IPS-18a (cell line): Measurements from ENCODE around the gene SCFD1.

ENCODE experiments used
- H3K27ac ChIP-seq: one replicate; pipeline ENCODE4 v1.5.1; 2013; ENCODE audit warnings: low read length
- H3K27me3 ChIP-seq: one replicate; pipeline ENCODE4 v1.6.1; 2013; ENCODE audit warnings: mild to moderate bottlenecking, low read length; ENCODE audit not compliant: control insufficient read depth, insufficient read depth
- H3K36me3 ChIP-seq: one replicate; pipeline ENCODE4 v1.6.1; 2013; ENCODE audit warnings: low read depth, low read length; ENCODE audit not compliant: control insufficient read depth
- H3K4me1 ChIP-seq: one replicate; pipeline ENCODE4 v1.6.1; 2013; ENCODE audit warnings: low read depth, low read length; ENCODE audit not compliant: control insufficient read depth
- H3K4me3 ChIP-seq: one replicate; pipeline ENCODE4 v1.5.1; 2013; ENCODE audit warnings: low read length
- H3K9ac ChIP-seq: one replicate; pipeline ENCODE4 v1.6.1; 2013; ENCODE audit warnings: mild to moderate bottlenecking, low read length, moderate library complexity
- H3K9me3 ChIP-seq: one replicate; pipeline ENCODE4 v1.6.1; 2013; ENCODE audit warnings: low read depth, low read length; ENCODE audit not compliant: control insufficient read depth

Gene SCFD1

DNA sequence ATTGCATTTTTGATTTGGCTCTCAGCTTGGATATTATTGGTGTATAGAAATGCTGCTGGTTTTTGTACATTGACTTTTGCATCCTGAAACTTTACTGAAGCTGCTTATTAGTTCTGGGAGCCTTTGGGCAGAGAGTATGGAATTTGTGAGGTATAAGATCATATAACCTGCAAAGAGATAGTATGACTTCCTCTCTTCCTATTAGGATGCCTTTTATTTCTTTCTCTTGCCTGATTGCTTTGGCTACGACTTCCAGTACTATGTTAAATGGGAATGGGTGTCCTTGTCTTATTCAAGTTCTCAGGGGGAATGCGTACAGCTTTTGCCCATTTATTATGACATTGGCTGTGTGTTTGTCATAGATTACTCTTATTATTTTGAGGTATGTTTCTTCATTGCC is 23.5 kb downstream of the SCFD1 start:
- H3K4me1 ChIP-seq, result no peaks in the 10 kb centered on the region
- no peak overlapping the region for H3K4me3 ChIP-seq
- peaks cover 8% of the 10 kb centered on the region for H3K9me3 ChIP-seq
- H3K27ac ChIP-seq, result no peak overlapping the region
- H3K27me3 ChIP-seq, result no peaks in the 10 kb centered on the region
- peaks cover 29% of the 10 kb centered on the region for H3K36me3 ChIP-seq
- no peak overlapping the region for H3K9ac ChIP-seq

- Histone ChIP-seq H3K9me3 (peaks cover 8% of the 10 kb centered on the region), H3K9ac (no peak overlapping the region), H3K36me3 (peaks cover 40% of the 10 kb centered on the region), H3K4me1 (no peaks in the 10 kb centered on the region), H3K4me3 (no peak overlapping the region), H3K27me3 (no peaks in the 10 kb centered on the region), H3K27ac (no peak overlapping the region)
Observed at GRCh38 chr14:30648471-30648870, 26.4 kb downstream of the SCFD1 start.

GRCh38 chr14:30651937-30652336 is 29.8 kb downstream of the SCFD1 start:
- Histone ChIP-seq H3K9me3 (no peaks in the 10 kb centered on the region), H3K9ac (no peak overlapping the region), H3K4me1 (no peaks in the 10 kb centered on the region), H3K27me3 (no peaks in the 10 kb centered on the region), H3K4me3 (no peak overlapping the region), H3K27ac (no peak overlapping the region), H3K36me3 (peaks cover 41% of the 10 kb centered on the region)

DNA sequence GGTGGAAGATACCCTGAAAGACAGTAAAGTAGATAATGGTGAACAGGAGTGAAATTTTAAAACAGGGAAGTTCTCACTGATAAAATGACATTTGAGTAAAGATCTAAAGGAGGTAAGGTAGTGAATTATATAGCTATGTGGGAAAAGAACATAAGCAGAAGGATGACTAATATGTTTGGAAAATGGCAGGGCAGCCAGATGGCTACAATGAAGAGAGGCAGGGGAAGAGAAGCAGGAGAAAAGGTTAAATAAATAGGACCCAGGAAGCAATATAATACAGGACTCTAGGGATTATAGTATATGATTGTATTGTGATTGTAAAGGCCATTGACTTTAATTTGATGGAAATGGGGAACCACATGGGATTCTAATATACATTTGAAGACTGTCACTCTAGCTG is 33.0 kb downstream of the SCFD1 start:
- H3K4me3 ChIP-seq, result no peak overlapping the region
- H3K4me1 ChIP-seq, result no peaks in the 10 kb centered on the region
- no peaks in the 10 kb centered on the region for H3K27me3 ChIP-seq
- H3K36me3 ChIP-seq, result peaks cover 47% of the 10 kb centered on the region
- H3K9ac ChIP-seq, result no peak overlapping the region
- H3K9me3 ChIP-seq, result no peaks in the 10 kb centered on the region
- H3K27ac ChIP-seq, result no peak overlapping the region

- peaks cover 46% of the 10 kb centered on the region for H3K36me3 ChIP-seq
- H3K4me3 ChIP-seq, result no peak overlapping the region
- H3K9me3 ChIP-seq, result no peaks in the 10 kb centered on the region
- H3K4me1 ChIP-seq, result no peaks in the 10 kb centered on the region
- H3K27ac ChIP-seq, result no peak overlapping the region
- no peaks in the 10 kb centered on the region for H3K27me3 ChIP-seq
- H3K9ac ChIP-seq, result no peak overlapping the region
Observed at GRCh38 chr14:30655658-30656057, 33.5 kb downstream of the SCFD1 start.

DNA sequence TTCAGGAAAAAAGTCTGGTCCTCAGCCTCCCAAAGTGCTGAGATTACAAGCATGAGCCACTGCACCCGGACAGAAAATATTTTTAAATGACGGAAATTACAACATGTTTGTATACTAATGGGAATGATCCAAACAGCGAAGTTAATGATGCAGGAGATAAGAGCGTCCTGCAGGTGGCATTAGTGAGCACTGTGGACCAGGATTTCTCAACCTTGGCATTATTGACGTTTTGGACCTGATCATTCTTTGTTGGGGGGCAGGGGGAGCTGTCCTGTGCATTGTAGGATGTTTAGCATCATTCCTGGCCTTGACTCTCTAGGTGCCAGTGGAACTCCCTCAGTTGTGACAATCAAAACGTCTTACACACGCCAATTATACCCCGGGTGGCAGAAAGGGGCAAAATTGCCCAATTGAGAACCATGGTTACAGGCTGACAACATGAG is 34.1 kb downstream of the SCFD1 start:
- no peaks in the 10 kb centered on the region for H3K4me1 ChIP-seq
- no peaks in the 10 kb centered on the region for H3K9me3 ChIP-seq
- no peak overlapping the region for H3K9ac ChIP-seq
- H3K36me3 ChIP-seq, result peaks cover 48% of the 10 kb centered on the region
- no peak overlapping the region for H3K27ac ChIP-seq
- H3K4me3 ChIP-seq, result no peak overlapping the region
- H3K27me3 ChIP-seq, result no peaks in the 10 kb centered on the region

DNA sequence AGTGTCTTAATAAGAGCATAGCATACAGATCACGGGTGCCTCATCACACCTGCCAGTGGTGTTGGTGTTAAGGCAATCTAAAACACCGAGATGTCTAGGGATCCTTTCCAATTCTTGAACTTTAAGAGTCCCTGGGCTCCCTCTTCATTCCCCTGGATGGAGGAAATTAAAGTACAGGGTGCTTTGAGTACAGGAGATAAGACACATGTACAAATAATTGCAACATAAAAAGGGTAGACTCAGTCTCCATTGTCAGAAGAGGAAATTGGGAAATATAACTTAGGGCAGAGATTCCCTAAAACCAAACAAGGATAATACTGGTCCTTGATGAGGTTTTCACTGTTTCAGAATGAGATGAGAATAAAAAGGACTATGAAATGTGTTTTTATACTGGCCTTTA is 34.9 kb downstream of the SCFD1 start:
- no peaks in the 10 kb centered on the region for H3K4me1 ChIP-seq
- peaks cover 43% of the 10 kb centered on the region for H3K36me3 ChIP-seq
- H3K4me3 ChIP-seq, result no peak overlapping the region
- no peaks in the 10 kb centered on the region for H3K27me3 ChIP-seq
- H3K9ac ChIP-seq, result no peak overlapping the region
- H3K9me3 ChIP-seq, result no peaks in the 10 kb centered on the region
- no peak overlapping the region for H3K27ac ChIP-seq

DNA sequence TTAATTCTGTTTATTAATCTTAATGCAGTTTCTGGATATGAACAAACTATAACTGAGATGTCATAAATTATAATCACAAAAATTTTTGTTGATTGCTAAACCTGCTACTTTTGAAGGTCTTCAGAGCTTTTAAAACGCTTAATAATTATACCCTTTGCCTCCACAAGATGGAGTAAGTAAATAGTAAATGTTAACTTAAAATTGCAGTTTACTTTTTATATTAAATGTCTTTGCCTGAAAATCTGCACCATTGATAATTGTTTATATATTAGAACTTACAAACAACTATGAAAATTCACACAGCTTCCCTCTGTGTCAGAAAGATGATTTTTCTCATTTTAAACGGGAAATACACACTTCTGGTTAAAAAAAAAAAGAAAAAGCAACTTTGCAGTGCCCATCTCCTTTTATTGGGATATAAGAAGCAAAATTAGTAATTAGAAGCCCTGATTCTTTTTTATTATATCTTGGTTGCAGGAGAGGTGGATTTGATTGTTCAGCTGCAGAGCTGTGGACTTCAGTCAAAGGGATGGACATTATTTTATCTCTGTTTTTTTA is 35.6 kb downstream of the SCFD1 start:
- H3K27me3 ChIP-seq, result no peaks in the 10 kb centered on the region
- peaks cover 40% of the 10 kb centered on the region for H3K36me3 ChIP-seq
- no peaks in the 10 kb centered on the region for H3K4me1 ChIP-seq
- no peak overlapping the region for H3K9ac ChIP-seq
- H3K9me3 ChIP-seq, result no peaks in the 10 kb centered on the region
- no peak overlapping the region for H3K27ac ChIP-seq
- H3K4me3 ChIP-seq, result no peak overlapping the region

GRCh38 chr14:30658645-30659044 is 36.5 kb downstream of the SCFD1 start:
- Histone ChIP-seq H3K4me3 (no peak overlapping the region), H3K4me1 (no peaks in the 10 kb centered on the region), H3K27me3 (no peaks in the 10 kb centered on the region), H3K9ac (no peak overlapping the region), H3K36me3 (peaks cover 39% of the 10 kb centered on the region), H3K27ac (no peak overlapping the region), H3K9me3 (no peaks in the 10 kb centered on the region)

DNA sequence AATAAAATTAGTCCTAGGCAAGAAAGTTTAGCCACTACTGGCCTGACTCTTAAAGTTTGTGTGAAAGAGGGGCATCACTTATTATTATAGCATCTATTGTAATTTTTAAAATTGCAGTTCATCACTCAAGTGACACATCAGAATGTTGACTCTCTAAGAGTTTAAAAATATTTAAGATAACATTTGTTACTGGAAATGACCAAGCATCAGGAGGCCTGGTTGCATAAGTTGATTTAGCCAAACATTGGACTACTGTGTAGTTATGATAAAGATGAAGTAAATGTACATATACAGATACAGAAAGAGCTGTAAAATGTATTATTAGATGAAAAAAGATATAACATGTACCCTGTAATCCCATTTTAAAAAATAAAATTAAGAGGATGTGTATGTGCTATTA is 47.5 kb downstream of the SCFD1 start:
- H3K9me3 ChIP-seq, result no peaks in the 10 kb centered on the region
- no peak overlapping the region for H3K27ac ChIP-seq
- no peaks in the 10 kb centered on the region for H3K4me1 ChIP-seq
- no peak overlapping the region for H3K4me3 ChIP-seq
- peaks cover 10% of the 10 kb centered on the region for H3K36me3 ChIP-seq
- no peak overlapping the region for H3K9ac ChIP-seq
- no peaks in the 10 kb centered on the region for H3K27me3 ChIP-seq

GRCh38 chr14:30673071-30673470 is 51.0 kb downstream of the SCFD1 start:
- Histone ChIP-seq H3K27ac (no peak overlapping the region), H3K9me3 (no peaks in the 10 kb centered on the region), H3K4me1 (no peaks in the 10 kb centered on the region), H3K27me3 (no peaks in the 10 kb centered on the region), H3K9ac (no peak overlapping the region), H3K36me3 (peaks cover 31% of the 10 kb centered on the region), H3K4me3 (no peak overlapping the region)

GRCh38 chr14:30678926-30679431 is 56.9 kb downstream of the SCFD1 start:
- no peak overlapping the region for H3K27ac ChIP-seq
- no peak overlapping the region for H3K4me3 ChIP-seq
- no peaks in the 10 kb centered on the region for H3K27me3 ChIP-seq
- no peaks in the 10 kb centered on the region for H3K4me1 ChIP-seq
- H3K36me3 ChIP-seq, result peaks cover 24% of the 10 kb centered on the region
- H3K9ac ChIP-seq, result no peak overlapping the region
- no peaks in the 10 kb centered on the region for H3K9me3 ChIP-seq
